ENCODE data around the gene PPFIA3. TPM values are rescaled to one million over a fixed set of nuclear protein-coding genes. Genes with fewer than 3 reads are reported as not detected.

PPFIA3 gene
- total RNA-seq, 1 experiment from 2014 or later: 28.1 TPM

DNA sequence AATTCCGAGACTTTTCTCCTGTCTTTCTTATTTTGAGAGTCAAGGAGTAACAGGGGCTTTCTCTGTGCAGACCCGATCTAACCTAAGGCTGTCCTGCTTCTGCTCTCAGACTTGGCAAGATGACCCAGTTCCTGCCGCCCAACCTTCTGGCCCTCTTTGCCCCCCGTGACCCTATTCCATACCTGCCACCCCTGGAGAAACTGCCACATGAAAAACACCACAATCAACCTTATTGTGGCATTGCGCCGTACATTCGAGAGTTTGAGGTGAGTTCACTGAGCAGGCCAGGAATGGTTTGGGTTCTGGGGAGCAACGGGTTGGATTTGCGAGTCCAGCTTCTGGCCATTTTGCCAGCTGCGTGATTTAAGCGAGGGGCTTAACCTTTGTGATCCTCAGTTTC is 33.0 kb upstream of the PPFIA3 start:
- POLR2A ChIA-PET: no interaction called here

More for the DNA sequence above, 33.0 kb upstream of the PPFIA3 start:
- RAD21 ChIA-PET (ENCODE audit: low non-redundant PET in 1 of 2, low total read pairs in 2 of 2, uncharacterized antibody in 2 of 2, unreplicated experiment in 2 of 2): no interaction called here
- Histone ChIP-seq H3K9ac (ENCODE audit: low read length) (peak overlapping the region; percentile 78), H3K79me2 (ENCODE audit: insufficient read depth, low read length) (peaks cover 60% of the 10 kb centered on the region), H3K9me2 (ENCODE audit: insufficient read depth) (no peaks in the 10 kb centered on the region), H4K20me1 (ENCODE audit: insufficient read depth) (peaks cover 35% of the 10 kb centered on the region; the same call in 1 of the 2 replicates), H2AFZ (ENCODE audit: low read depth, low read length, poor library complexity, severe bottlenecking) (no peak overlapping the region), H3K36me3 (ENCODE audit: control insufficient read depth in 1 of 2, insufficient read depth in 2 of 2, low read length in 2 of 2) (peaks cover 21 to 37% of the 10 kb centered on the region in 2 experiments), H3K4me3 (replicated peaks in 1 of 2; ENCODE audit: low read depth in 1 of 2, low read length in 2 of 2) (peak overlapping the region; percentile 86), H3K27ac (ENCODE audit: low read depth, low read length) (peak overlapping the region; percentile 94), H3K4me2 (ENCODE audit: low read length) (peak overlapping the region; percentile 90), H3K27me3 (ENCODE audit: insufficient read depth, low read length) (no peaks in the 10 kb centered on the region), H3K4me1 (ENCODE audit: control insufficient read depth in 1 of 2, insufficient read depth in 2 of 2, low read length in 2 of 2) (peaks cover 6 to 25% of the 10 kb centered on the region in 2 experiments), H3K9me3 (ENCODE audit: control insufficient read depth in 1 of 2, insufficient read depth in 1 of 2, low read depth in 1 of 2, low read length in 2 of 2) (no peaks in the 10 kb centered on the region)
- TF ChIP-seq CEBPB (IDR thresholded peaks at IDR 0.05; ENCODE audit: low read depth) (no peak), ELF1 (IDR thresholded peaks at IDR 0.05; ENCODE audit: borderline replicate concordance, low read depth) (no peak), YY1 (IDR thresholded peaks at IDR 0.05; ENCODE audit: extremely low read depth, insufficient replicate concordance, low read depth, low read length) (no peak), EZH2 (IDR thresholded peaks at IDR 0.05) (no peak), SP1 (IDR thresholded peaks at IDR 0.05; ENCODE audit: low read depth) (no peak), POLR2AphosphoS5 (IDR thresholded peaks at IDR 0.05; ENCODE audit: low read depth, low read length) (no peak), SIN3A (IDR thresholded peaks at IDR 0.05; ENCODE audit: low read depth) (no peak), FOSL1 (IDR thresholded peaks at IDR 0.05; ENCODE audit: low read depth) (no peak), EZH2phosphoT487 (IDR thresholded peaks at IDR 0.05; ENCODE audit: borderline replicate concordance) (no peak), POLR2A (IDR thresholded peaks at IDR 0.05; ENCODE audit: borderline replicate concordance, extremely low read depth, insufficient read depth, insufficient read length) (no peak)
- TF ChIP-seq, protein P1, sequence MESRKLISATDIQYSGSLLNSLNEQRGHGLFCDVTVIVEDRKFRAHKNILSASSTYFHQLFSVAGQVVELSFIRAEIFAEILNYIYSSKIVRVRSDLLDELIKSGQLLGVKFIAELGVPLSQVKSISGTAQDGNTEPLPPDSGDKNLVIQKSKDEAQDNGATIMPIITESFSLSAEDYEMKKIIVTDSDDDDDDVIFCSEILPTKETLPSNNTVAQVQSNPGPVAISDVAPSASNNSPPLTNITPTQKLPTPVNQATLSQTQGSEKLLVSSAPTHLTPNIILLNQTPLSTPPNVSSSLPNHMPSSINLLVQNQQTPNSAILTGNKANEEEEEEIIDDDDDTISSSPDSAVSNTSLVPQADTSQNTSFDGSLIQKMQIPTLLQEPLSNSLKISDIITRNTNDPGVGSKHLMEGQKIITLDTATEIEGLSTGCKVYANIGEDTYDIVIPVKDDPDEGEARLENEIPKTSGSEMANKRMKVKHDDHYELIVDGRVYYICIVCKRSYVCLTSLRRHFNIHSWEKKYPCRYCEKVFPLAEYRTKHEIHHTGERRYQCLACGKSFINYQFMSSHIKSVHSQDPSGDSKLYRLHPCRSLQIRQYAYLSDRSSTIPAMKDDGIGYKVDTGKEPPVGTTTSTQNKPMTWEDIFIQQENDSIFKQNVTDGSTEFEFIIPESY (IDR thresholded peaks at IDR 0.05; ENCODE audit: extremely low read depth, insufficient replicate concordance, low read length): no peak
- TF ChIP-seq, protein P2, sequence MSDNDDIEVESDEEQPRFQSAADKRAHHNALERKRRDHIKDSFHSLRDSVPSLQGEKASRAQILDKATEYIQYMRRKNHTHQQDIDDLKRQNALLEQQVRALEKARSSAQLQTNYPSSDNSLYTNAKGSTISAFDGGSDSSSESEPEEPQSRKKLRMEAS (IDR thresholded peaks at IDR 0.05): no peak
- TF ChIP-seq, protein P3, sequence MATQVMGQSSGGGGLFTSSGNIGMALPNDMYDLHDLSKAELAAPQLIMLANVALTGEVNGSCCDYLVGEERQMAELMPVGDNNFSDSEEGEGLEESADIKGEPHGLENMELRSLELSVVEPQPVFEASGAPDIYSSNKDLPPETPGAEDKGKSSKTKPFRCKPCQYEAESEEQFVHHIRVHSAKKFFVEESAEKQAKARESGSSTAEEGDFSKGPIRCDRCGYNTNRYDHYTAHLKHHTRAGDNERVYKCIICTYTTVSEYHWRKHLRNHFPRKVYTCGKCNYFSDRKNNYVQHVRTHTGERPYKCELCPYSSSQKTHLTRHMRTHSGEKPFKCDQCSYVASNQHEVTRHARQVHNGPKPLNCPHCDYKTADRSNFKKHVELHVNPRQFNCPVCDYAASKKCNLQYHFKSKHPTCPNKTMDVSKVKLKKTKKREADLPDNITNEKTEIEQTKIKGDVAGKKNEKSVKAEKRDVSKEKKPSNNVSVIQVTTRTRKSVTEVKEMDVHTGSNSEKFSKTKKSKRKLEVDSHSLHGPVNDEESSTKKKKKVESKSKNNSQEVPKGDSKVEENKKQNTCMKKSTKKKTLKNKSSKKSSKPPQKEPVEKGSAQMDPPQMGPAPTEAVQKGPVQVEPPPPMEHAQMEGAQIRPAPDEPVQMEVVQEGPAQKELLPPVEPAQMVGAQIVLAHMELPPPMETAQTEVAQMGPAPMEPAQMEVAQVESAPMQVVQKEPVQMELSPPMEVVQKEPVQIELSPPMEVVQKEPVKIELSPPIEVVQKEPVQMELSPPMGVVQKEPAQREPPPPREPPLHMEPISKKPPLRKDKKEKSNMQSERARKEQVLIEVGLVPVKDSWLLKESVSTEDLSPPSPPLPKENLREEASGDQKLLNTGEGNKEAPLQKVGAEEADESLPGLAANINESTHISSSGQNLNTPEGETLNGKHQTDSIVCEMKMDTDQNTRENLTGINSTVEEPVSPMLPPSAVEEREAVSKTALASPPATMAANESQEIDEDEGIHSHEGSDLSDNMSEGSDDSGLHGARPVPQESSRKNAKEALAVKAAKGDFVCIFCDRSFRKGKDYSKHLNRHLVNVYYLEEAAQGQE (IDR thresholded peaks at IDR 0.05; ENCODE audit: low read depth): no peak
- CTCF ChIA-PET: interaction anchor here (0.8 kb wide), 1 partner anchor 11 kb away, joined by 3 read pairs; no protein-coding TSS in a partner anchor
- DNase-seq (ENCODE audit: low read depth, low spot score) (no peak), ATAC-seq (no peak)
- BruUV-seq (replicated peaks): no TSS peak
- intact Hi-C loops (cut with micrococcal nuclease): no loop called here
